ENCODE measurements around the gene ARL14. TPM values are rescaled to one million over a fixed set of nuclear protein-coding genes. Genes with fewer than 3 reads are reported as not detected.

Gene ARL14
- total and polyA plus RNA-seq, 2 donors (not counting 3 experiments of a cell fraction or from before 2014, with no cell fraction given) = not detected

DNA sequence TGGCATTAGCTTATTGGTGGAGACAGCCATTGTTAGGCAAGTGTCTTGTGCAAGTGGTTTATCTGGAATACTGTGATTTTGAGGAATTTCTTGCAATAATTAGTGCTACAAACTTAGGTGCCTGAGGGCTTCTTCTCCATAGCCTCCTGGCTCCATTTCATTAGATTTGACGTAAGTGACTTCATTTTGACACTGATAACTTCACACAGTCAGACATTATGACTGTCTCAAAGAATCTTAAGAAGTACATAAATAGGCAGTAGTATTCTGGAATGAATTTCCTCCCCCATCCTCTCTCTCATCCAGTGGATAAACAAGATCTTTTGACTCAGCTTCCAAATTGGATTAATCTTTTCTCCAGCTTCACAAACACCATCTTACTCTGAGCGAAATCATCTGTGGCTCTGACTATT is 19.0 kb downstream of the ARL14 start:
- Histone ChIP-seq H3K27me3 (ENCODE audit: control insufficient read depth in 2 of 2, insufficient read depth in 2 of 2, low read length in 2 of 2) (no peaks in the 10 kb centered on the region), H3K9me1 (replicated peaks; ENCODE audit: control insufficient read depth, extremely low read depth, insufficient read depth, low read length) (no peaks in the 10 kb centered on the region), H4K20me1 (replicated peaks; ENCODE audit: control insufficient read depth, extremely low read depth, insufficient read depth, low read length) (no peaks in the 10 kb centered on the region), H3K9me3 (replicated peaks; ENCODE audit: control insufficient read depth, insufficient read depth, low read length) (no peaks in the 10 kb centered on the region), H2AFZ (ENCODE audit: low read depth, low read length) (no peak overlapping the region), H3K4me1 (ENCODE audit: control insufficient read depth, extremely low read depth, insufficient read depth, low read length) (peaks cover 13% of the 10 kb centered on the region), H3K27ac (ENCODE audit: insufficient read depth, low read depth, low read length) (no peak overlapping the region), H3K36me3 (ENCODE audit: control insufficient read depth in 2 of 2, extremely low read depth in 1 of 2, insufficient read depth in 2 of 2, low read length in 2 of 2) (no peaks in the 10 kb centered on the region), H3K9ac (replicated peaks; ENCODE audit: extremely low read depth, insufficient read depth, low read length) (no peak overlapping the region), H3K4me2 (ENCODE audit: insufficient read depth, low read length) (no peak overlapping the region), H3K4me3 (replicated peaks in 1 of 3; ENCODE audit: insufficient read depth in 1 of 3, low read depth in 1 of 3, low read length in 3 of 3) (no peak overlapping the region), H3K79me2 (ENCODE audit: control insufficient read depth, insufficient read depth, low read length) (no peaks in the 10 kb centered on the region)
- no peak for DNase-seq (ENCODE audit: low read depth, low spot score)
- BruUV-seq (replicated peaks) = no TSS peak
- no peak for TF ChIP-seq POLR2AphosphoS5 (IDR thresholded peaks at IDR 0.05; ENCODE audit: insufficient read depth, low read depth, low read length)
- TF ChIP-seq POLR2A (IDR thresholded peaks at IDR 0.05; ENCODE audit: low read depth, low read length) = no peak
- no peak for TF ChIP-seq MYC (IDR thresholded peaks at IDR 0.05; ENCODE audit: low read depth, low read length)
- TF ChIP-seq FOS (IDR thresholded peaks at IDR 0.05; ENCODE audit: borderline replicate concordance, insufficient read depth, low read length) = no peak
- no peak for TF ChIP-seq GATA2 (IDR thresholded peaks at IDR 0.05; ENCODE audit: insufficient read depth, insufficient read length, low read depth, low read length)
- TF ChIP-seq, protein P1, sequence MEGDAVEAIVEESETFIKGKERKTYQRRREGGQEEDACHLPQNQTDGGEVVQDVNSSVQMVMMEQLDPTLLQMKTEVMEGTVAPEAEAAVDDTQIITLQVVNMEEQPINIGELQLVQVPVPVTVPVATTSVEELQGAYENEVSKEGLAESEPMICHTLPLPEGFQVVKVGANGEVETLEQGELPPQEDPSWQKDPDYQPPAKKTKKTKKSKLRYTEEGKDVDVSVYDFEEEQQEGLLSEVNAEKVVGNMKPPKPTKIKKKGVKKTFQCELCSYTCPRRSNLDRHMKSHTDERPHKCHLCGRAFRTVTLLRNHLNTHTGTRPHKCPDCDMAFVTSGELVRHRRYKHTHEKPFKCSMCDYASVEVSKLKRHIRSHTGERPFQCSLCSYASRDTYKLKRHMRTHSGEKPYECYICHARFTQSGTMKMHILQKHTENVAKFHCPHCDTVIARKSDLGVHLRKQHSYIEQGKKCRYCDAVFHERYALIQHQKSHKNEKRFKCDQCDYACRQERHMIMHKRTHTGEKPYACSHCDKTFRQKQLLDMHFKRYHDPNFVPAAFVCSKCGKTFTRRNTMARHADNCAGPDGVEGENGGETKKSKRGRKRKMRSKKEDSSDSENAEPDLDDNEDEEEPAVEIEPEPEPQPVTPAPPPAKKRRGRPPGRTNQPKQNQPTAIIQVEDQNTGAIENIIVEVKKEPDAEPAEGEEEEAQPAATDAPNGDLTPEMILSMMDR (IDR thresholded peaks at IDR 0.05; ENCODE audit: extremely low read depth in 1 of 2, insufficient read depth in 1 of 2, low read depth in 1 of 2, low read length in 2 of 2) = no peak
- TF ChIP-seq EZH2 (IDR thresholded peaks at IDR 0.05; ENCODE audit: borderline replicate concordance, low read depth, low read length, severe bottlenecking) = no peak
- TF ChIP-seq, protein P2, sequence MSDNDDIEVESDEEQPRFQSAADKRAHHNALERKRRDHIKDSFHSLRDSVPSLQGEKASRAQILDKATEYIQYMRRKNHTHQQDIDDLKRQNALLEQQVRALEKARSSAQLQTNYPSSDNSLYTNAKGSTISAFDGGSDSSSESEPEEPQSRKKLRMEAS (IDR thresholded peaks at IDR 0.05; ENCODE audit: insufficient read depth, insufficient read length) = no peak
- dilution Hi-C loops (cut with MboI; ENCODE audit: extremely low pct_ligation_motif_present, low sequenced_read_pairs) = no loop called here
- CTCF ChIA-PET = no interaction called here
- intact Hi-C loops (cut with micrococcal nuclease) = loop anchor here (5.0 kb wide), 2 partner anchors 526 to 721 kb away; partner anchors contain the start of gene NMD3
- FAIRE-seq = no peak
- POLR2A ChIA-PET = no interaction called here
